Mesenteric fat pad (tissue), 1 donor: Measurements from ENCODE around the gene WDR26. TPM values are rescaled to one million over a fixed set of nuclear protein-coding genes. Genes with fewer than 3 reads are reported as not detected.
A peak's percentile ranks its signal among the peaks of the same experiment; 100 is the strongest.

ENCODE experiments used
- DNase-seq: peaks from one replicate; pipeline ENCODE4 v3.0.0-alpha.2; 2020; ENCODE audit warnings: low spot score
- total RNA-seq: library from RNA; stranded (reverse); fragmentation: NEBNext Ultra II Directional; extraction: Animal tissue kit (Norgen Biotek cat#: 25700); gene quantifications from one replicate; pipeline ENCODE4 v1.2.1, GENCODE V29; 2021
- donor health status: DM: yes; HTN: yes; CAD: no.

The WDR26 gene
- total RNA-seq, 1 donor from 2014 or later, result 100 TPM

DNA sequence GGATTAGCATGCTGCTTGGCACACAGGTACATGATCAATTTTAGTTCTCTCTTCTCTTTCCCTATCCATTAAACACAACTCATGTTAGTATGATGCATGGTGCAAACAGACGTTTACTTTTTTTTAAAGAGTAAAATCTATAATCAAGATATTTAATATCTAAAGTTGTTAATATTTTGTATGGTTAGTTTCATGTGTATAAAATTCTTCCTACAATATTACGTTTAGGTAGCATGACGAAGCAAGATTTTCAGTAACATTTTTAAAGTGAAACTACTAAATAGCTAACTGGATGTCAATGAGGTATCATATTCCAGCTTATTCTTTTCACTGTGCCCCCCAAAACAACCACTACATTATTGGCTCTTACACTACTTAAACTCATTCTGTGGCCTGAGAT, 41.3 kb downstream of the WDR26 start:
- no peak for DNase-seq

DNA sequence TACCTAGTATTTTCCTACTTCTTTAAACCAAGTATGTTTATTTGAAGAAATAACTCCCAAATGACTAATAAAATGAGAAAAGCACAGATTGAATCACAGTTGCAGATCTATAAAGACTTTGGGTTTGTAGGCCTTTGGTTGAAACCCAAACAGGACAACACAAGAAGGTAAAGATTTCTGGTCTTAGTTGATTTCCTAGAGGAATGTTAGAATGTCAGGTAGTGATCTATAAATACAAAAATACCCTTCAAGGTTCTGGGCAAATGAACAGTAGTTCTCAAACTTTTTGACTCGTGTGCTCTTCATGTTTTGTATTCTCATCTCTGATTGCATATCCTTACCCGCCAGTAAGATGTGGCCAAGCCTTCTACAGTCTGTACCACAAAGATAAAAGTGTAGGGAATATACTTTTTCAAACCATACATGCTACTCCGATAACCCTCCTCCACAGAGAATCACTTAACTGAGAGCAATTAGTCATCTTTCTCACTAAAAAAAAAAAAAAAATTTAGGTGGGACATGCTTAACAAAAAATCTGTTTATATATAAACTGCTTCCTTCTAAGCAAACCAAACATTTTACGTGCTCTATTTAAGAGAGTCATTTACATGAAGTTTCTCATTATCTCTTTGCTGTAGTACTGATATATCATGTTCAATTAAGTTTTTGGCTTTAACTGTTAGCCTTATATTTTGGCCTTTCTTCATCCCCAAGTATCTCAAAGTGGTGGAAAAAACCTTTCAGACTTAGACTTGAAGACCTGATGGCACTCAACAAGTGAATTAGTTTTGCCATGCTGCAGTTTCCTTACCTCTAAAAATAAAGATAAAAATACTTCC, 42.0 kb downstream of the WDR26 start:
- no peak for DNase-seq

DNA sequence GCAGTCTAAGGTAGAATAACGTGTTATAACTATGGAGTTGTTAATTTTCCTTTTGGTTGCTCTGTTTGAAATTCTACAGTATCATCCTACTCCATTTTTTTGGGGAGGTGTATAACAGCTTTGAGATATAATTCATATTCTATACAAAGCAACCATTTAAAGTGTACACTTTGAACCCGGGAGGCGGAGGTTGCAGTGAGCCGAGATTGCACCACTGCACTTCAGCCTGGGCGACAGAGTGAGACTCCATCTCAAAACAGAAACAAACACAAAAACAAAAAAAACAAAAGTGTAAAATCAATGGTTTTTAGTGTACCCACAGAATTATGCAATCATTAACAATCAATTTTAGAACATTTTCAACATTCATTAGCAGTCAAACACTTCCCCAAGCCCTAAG, 44.1 kb downstream of the WDR26 start:
- no peak for DNase-seq

DNA sequence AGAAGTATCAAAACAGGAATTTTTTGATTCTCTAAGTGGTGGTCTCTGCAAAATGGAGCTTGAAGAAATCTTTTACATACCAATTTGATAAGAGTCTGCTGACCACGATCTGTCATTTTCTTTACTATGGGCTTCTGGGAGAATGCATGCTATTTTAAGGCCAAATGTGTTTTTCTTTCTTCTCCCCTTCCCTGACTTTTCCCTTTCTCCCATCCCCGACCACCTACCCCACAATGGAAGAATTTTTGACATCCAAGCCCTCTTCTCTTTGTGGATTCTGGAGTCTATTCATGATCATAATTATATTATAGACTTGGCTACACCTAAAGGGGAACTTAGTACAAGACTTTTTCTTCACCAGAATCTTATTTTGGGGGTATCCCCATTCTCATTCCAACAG, 46.7 kb downstream of the WDR26 start:
- no peak for DNase-seq

DNA sequence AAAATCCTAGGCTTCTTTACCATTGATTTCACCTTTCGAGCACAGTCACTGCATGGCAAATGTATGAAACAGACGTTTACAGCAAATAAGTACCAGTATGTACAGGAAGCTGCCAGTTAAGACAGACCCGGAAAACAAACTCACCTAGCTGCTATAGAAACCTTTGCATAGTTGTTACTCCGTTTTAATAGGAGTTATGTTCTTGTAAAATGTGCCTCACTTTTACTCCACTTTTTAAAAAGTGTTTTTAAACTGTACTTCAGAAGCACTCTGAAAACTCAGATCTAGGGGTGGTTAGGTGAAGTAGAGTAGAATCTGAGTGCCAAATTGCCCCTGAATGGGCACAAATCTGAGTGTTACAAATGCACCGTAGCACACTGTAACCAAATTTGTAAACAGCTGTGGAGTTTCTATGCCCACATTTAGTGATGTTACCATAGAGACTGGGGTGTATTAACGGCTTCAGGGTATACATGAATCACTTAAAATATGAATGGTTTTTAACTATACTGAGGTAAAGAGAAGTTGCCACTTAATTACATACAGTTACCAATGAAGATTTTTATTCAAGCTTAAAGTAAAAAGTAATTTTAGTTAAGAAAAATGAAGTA, 47.2 kb downstream of the WDR26 start:
- no peak for DNase-seq

DNA sequence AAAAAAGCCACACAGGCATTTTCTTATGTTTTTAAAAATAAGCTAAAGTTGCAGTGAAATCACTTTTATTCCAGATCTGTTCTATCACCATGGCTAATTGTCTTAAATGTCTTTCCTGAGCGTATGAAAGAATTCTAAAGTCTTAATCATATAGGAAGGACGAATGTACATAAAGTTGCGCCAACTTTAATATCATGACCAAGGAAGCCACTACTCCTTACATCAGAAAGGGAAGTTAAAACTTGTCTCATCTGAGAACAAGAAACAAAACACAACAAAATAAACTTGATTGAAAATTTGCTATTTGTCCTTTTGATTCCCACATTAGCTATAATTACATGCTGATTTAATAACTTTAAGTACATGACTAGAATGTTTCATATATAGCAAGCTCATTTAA, 51.4 kb downstream of the WDR26 start:
- DNase-seq, result no peak

DNA sequence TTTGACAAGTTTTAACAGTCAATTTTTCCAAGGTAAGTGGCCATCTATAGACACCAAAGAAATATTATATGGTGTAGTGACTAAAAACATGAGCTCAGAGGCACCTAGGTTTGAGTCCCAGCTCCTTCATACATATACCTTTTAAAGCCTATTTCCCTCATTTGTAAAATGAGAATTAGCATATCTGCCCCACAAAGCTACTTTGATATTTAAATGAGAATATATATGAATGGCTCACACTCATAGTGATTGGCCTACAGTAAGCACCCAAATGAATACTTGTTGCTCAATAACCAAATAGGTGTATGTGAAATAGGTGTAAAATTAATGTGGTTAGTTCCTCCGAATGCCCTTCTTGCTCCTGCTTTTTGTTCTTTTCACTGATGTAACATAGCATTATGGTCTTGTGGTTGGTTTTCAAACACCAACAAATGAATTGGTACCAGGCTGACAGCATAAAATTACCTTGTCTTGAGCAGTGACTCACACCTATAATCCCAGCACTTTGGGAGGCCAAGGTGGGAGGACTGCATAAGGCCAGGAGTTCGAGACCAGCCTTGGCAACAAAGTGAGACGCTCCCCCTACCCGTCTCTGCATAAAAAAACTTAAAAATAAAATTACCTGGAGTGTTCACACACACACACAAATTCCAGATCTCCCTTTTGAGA, 52.6 kb downstream of the WDR26 start:
- no peak for DNase-seq

DNA sequence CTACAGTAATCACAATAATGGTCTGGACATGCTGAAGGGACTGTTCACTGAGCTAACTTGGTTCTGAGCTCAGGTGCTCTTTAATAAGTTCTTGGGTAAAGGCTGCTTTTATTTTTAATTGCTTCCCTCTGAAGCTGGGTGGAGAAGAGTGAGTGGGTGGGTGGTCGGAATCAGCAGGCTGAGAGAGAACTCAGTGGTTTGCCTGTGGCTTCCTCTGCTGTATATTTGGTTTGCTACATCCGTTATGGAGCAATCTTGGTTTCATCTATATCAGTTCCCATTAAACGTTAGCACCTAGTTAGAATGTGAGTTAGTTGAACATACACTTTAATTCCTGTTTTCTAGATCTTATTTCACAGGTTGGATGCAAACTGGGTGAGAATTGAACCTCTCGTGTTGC, 54.6 kb downstream of the WDR26 start:
- DNase-seq, result no peak

DNA sequence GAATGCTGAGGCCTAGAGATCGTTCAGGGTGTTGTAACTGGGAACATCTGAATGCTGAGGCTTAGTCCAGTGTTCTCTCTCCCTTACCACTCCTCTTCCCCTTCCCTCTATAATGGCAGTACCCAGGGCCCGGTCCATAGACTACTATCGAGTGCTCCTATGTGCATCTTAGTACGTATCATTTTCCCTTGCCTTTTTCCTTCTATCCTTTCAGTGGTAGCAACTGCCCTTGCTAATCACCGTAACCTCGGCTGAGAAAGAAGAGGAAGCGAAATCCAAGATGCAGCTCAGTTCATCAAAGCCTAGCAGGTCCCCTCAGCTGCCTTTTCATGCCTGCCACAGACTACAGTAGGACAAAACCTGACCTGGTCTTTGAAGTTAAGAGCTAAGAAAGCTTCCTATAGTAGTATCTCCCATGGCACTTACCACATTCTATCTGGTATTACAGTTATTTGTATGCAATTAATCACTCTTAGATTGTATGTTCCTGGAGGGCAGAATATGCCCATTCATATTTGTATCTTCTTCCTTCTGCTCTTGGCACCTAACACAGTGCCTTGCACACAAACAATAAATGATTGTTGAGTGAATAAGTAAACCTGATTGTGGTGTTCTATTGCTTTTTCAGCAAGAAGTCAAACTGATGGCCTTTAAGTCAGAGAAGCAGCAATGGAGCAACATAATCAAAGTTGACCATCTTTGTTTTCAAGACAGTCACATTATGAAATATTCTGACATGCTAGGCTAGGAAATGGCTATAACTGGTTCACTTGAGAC, 55.6 kb downstream of the WDR26 start:
- no peak for DNase-seq

DNA sequence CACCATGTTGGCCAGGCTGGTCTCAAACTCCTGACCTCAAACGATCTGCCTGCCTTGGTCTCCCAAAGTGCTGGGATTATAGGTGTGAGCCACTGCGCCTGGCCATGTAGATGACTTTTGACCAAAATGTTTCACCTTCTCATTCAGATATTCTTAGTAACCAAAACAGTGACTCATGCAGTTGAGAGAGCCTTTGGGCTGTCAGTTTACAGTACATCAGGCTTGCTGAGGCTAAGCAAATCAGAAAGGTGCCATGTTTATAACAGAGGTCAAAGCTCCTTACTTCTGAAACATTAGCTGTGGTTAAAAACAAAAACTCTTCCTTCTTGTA, 57.0 kb downstream of the WDR26 start:
- no peak for DNase-seq

DNA sequence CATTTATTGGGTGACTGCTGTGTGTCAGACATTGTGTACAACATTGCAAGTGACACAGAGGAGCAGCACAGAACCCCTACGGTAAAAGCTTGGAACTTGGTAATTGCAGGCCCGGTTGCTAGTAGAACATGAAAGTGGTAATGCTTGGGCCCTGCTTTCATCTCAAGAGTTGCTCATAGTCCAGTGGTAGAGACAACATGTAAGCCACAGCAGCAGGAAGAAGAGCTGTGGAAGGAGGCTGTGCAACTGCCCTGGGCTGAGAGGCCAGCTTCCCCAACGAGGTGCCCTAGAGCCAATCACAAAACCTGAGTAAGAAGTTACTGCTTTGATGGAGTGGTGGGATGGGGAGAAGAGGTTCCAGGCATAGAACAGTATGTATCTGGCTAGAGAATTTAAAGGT, 59.5 kb downstream of the WDR26 start:
- DNase-seq, result no peak

DNA sequence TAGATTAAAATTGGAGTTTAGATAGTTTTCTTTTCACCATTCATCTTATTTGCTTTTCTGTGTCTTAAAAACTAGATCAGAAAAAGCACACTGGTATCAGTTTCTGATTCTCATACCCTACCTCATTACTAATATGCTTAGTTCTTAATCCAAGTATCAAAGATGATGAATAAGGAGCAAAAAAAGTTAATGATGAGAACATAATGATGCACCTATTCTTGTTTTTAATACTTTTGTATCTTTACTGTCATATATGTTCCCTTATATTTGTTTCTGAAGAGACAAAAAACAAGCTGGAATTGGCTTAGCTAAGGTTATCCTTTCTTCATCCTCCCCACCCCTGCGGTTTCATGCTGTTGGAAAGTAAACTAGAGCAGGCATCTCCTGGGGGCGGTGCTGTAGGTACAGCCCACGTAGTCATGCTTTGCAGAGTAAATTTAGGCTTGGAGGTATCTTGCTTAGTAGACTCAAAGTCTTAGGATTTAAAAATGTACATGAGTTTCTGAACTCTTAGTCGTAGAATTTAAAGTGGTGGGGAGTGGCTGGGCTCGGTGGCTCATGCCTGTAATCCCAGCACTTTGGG, 61.5 kb downstream of the WDR26 start:
- no peak for DNase-seq

DNA sequence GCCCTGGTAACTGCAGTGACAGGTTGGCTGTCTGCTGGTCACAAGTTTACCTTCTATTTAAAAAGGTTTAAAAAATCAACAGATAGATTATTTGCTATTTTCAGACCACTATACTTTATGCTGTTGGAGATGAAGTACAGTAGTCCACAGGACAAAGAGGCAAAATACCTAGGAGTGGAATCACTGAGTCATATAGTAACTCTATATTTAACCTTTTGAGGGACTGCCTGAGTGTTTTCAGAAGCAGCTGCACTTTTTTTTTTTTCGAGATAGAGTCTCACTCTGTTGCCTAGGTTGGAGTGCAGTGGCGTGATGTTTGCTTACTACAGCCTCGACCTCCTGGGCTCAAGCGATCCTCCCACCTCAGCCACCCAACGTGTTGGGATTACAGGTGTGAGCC, 66.2 kb downstream of the WDR26 start:
- no peak for DNase-seq

DNA sequence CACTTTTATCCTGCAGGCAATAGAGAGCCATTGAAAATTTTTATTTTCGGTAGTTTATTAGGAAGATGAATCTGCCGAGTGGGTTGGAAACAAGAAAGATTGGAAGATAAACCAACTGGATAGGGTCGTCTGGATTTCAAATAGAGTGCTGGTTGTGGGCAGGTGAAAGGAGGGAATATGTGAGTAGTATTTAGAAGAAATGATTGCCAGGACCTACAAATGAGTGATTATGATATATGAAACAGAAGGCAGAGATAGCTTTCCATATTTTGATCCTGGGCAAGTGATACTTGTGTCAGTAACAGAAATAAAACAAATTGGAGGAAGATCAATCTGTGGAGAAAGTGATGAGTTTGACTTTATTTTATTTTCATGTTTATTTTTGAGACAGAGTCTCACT, 75.4 kb downstream of the WDR26 start:
- no peak for DNase-seq

DNA sequence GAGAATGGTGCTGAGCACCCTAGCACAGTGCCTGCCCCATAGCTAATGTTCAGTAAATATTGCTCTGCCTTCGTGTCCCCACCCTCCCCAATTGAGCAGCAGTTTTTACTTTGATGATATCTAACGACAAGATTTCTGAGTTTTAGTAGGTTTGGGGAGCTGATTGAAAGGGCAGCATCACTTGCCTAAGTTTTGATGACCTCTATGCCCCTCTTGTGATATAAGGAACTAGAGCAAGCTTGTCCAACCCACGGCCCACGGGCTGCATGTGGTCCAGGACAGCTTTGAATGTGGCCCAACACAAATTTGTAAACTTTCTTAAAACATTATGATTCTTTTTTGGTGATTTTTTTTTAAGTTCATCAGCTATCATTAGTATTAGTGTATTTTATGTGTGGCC, 76.4 kb downstream of the WDR26 start:
- DNase-seq, result no peak

DNA sequence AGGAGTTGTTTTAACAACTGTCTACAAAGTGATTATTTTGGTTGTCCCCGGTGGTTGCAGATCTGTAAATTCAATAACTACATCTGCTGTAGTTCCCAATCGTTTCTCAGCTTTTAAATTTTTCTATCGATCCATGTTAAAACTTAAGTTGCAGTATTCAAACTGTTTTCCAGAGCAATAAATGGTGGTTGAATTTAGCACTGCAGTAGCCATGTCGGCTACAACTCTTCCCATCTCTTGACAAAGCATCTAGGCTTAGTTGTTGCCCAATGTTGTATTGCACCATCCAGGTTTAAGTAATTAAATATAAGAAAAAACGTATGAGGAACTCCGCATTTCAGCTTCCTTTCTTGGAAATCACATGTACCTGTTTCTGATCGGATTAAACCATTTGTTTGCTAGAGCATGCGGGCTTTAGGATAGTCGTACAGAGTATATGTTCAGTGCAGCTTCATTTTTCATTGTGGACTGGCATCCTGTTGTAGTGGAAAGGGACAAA, 76.9 kb downstream of the WDR26 start:
- DNase-seq, result no peak

DNA sequence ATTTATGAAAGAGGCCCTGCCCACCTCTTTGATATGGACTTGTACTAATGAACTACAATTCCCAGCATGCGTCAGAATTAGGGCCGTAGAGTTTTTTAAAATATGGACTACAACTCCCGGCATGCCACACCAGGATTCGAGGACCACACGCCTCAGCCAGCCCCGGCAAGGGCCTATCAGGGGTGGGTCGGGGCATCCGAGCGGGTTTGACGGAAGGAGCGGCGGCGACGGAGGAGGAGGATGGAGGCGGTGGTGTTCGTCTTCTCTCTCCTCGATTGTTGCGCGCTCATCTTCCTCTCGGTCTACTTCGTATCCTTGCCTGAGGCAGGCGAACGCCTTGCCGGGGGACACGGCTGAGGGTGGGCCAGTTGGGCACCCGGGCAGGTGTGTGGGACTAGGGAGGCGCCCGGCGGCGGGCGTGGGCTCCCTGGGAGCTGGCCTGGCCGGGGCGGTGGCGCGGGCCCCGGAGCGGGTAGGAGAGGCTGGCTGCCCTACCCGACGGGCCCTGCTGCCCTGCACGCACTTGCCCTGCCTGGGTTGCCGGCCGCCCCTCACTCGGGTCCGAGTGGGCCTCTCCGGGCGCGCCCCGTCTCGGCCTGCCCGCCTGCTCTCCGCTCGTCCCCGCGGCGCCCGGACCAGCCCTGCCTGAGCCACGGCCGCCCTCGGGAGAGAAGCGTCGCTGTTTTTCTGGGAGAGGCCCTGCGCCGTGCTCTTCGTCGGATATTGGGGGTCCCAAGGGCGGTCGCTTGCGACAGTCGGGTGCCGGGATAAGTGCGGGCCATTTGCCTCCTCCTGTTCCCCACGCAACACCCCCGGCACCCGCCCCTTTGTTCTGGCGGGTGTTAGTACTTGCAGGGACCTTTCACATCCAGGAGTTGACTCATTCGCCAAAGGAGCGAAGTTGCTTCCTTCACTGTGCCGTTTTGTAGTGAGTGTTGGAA, 77.6 kb downstream of the WDR26 start, which contains the start of gene CNIH4:
TSS of gene CNIH4 (plus strand) at position 195 of the 941 bp plus-strand sequence. CDS start at position 241, 46 bp downstream.
- peak; percentile 95 for DNase-seq

DNA sequence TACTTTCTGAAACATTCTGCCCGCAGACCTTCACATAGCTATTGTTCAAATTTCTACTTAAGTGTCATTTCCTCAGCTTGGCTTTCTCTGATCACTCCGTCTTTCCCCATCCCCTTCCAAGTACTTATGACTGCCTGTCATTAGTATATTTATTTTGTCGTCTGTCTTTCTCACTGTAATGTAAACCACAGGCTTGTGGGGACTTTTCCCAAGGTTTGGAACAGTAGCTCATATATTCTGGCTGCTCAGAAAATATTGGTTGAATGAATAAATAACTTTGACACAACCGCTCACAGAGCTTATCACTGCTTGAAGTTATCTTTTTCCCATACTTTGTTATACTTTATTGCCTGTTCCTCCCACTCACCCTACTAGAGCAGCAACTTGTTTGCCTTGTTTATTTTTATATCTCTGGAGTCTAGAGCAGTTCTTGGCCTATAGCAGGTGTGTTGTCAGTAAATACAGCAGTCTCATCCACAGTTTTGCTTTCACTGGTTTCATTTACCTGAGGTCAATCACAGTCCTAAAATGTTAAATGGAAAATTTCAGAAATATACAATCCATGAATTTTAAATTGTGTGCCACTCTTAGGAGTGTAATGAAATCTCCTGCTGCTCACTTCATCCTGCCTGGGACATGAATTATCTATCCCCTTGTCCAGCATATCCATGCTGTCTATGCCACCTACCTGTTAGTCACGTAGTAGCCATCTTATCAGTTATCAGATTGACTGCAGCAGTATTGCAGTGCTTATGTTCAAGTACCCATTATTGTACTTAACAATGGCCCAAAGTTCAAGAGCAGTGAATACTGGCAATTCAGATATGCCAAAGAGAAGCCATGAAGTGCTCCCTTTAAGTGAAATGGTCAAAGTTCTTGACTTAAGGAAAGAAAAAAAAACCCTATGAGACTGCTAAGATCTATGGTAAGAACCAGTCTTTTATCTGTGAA, 80.3 kb downstream of the WDR26 start:
- no peak for DNase-seq
